GM12865 (cell line): ENCODE measurements around the gene GAL3ST2.
"Not testable (repeated sequence)": the region's sequence is repeated elsewhere in the genome, so short reads cannot be mapped to it uniquely, and the experiment has no call there.

ENCODE experiments used
- DNase-seq: peaks from one replicate; pipeline ENCODE4 v3.0.0; 2010; ENCODE audit warnings: low read depth
- H3K4me3 ChIP-seq: 2 replicates; pipeline ENCODE4 v1.5.1; 2011; ENCODE audit warnings: mild to moderate bottlenecking, low read depth, low read length, control low read depth
- CTCF ChIP-seq: IDR thresholded peaks from 2 replicates; pipeline ENCODE4 v1.5.1; 2011; ENCODE audit warnings: low read length, control low read depth, low read depth, inconsistent platforms; ENCODE audit not compliant: insufficient read depth; ENCODE audit errors: missing control alignments

Gene GAL3ST2

DNA sequence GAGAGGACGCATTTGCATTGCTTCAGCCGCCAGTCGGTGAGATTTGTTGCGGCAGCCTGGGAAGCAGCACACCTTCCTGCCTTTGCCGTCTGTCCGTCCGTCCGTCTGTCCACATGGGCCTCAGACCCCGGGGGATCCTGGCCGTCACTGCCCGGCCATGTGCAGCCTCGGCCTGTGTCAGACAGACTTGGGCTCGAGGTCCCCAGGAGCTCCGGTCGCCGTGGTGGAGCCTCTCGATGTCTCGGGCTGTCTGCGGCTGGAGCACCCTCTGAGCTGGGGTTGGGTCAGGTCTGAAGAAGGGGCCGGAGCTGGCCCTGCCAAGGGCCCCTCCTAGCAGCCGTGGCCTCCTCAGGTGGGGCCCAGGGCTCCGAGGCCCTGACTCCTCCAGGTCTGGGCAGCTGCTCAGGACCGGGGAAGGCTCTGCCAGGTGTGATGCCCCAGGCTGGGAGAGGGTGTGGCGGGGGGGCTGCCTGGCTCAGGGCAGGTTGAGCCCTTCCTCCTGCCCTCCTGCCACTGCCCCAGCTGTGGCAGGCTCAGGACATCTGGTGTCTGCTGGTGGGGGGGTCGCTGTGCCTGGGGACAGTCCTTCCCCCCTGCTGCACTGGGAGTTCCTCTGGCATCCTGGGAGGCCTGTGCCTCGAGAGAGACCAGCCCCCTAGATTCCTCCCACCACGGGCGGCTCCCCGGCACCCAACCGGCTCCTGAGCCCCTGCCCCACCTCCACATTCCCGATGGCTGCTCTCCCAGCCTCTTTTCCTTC lies 44.2 kb downstream of the GAL3ST2 start:
- no peak for DNase-seq
- no peak overlapping the region for H3K4me3 ChIP-seq
- no peak for TF ChIP-seq CTCF

DNA sequence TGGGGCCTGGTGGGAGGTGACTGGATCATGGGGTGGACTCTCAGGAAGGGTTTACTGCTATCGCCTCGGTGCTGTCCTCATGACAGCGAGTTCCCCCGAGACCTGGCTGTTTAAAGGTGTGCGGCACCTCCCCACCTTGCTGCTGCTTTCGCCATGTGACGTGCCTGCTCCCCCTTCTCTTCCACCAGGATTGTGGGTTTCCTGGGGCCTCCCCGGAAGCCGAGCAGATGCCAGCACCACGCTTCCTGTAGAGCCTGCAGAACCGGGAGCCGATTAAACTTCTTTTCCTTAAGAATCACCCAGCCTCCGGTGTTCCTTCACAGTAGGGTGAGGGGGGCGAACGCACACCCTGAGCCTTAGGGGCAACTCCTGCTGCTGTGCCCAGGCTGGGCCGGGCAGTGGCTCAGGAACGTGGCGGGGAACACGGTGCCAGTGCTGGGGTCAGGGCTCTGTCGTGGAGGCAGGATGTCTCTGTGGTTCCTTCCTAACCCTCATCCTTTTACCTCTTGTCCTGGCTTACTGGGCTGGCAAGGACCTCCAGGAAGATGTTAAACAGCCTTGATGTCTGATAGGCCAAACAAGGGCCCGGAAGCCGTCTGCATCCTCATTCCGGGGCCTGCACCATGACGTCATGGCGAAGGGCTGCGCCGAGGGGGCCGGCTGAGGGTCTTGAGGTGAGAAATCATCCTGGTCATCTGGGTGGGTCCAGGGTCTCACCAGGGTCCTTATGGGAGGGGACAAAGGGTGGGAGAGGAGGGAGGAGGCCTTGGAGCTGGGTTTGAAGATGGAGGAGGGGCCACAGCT lies 45.0 kb downstream of the GAL3ST2 start:
- TF ChIP-seq CTCF, result no peak
- no peak for DNase-seq
- H3K4me3 ChIP-seq, result no peak overlapping the region

- no peak for TF ChIP-seq CTCF
- DNase-seq, result no peak
- no peak overlapping the region for H3K4me3 ChIP-seq
Observed at GRCh38 chr2:241822264-241822623, 45.6 kb downstream of the GAL3ST2 start.

- H3K4me3 ChIP-seq, DNase-seq: not testable (repeated sequence)
Observed at GRCh38 chr2:241823531-241824437, 47.2 kb downstream of the GAL3ST2 start.

DNA sequence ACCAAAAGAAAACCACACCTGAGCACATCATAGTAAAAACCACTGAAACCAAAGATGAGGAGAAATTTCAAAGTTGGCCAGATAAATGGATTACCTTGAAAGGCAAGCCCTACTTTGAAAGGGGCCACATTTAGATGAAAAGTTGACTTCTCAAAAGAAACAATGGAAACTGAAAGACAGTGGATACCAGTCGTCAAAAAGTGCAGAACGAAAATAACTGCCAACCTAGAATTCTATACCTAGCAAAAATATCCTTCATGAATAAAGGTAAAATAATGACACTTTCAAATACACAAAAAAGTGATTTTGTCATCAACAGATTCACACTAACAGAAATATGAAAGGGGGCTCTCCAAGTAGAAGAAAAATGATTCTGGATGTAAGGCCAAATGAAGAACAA lies 50.8 kb downstream of the GAL3ST2 start:
- no peak for TF ChIP-seq CTCF
- DNase-seq, result no peak
- no peak overlapping the region for H3K4me3 ChIP-seq

- DNase-seq, result no peak
- TF ChIP-seq CTCF, result no peak
- H3K4me3 ChIP-seq, result no peak overlapping the region
Observed at GRCh38 chr2:241833101-241833663, 56.6 kb downstream of the GAL3ST2 start.

- H3K4me3 ChIP-seq, DNase-seq: not testable (repeated sequence)
Observed at GRCh38 chr2:241833756-241834526, 57.3 kb downstream of the GAL3ST2 start.
